Bone marrow (tissue), 2 donors: ENCODE results near the gene ETFA.
"Not testable (repeated sequence)": the region's sequence is repeated elsewhere in the genome, so short reads cannot be mapped to it uniquely, and the experiment has no call there.

Source experiments
- DNase-seq, 2 donors: peaks; one replicate each; lab custom pipeline; 2025; lab: John Stamatoyannopoulos, UW

The ETFA gene

DNA sequence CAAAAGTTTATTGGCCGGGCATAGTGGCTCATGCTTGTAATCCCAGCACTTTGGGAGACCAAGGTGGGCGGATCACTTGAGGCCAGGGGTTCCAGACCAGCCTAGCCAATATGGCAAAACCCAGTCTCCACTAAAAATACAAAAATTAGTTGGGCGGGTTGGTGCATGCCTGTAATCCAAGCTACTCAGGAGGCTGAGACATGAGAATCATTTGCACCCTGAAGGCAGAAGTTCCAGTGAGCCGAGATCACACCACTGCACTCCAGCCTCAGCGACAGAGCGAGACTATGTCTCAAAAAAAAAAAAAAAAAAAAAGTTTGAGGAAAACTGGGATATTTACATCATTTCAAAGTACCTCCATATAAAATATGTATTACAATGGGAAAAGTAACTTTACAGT, 40.4 kb downstream of the ETFA start:
- no peak for DNase-seq

DNA sequence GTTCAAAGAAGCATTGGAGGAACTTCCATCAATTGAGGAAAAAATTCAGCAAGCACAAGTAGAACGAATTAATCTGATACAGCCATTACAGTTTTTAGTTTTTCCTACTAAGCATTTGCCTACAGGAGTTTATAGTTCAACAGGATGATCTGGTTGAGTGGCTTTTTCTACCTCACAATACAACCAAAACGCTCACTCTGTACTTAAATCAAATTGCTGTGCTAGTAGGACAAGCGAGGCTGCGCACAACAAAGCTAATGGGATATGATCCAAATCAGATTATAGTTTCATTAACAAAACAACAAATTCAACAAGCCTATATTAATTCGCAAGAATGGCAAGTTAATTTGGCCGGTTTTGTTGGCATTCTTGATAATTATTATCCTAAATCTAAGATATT, 44.2 kb downstream of the ETFA start:
- DNase-seq, result no peak

GRCh38 chr15:76265769-76266168, 45.5 kb downstream of the ETFA start:
- DNase-seq, result not testable (repeated sequence)

GRCh38 chr15:76260246-76260938, 50.9 kb downstream of the ETFA start:
- DNase-seq, result no peak

DNA sequence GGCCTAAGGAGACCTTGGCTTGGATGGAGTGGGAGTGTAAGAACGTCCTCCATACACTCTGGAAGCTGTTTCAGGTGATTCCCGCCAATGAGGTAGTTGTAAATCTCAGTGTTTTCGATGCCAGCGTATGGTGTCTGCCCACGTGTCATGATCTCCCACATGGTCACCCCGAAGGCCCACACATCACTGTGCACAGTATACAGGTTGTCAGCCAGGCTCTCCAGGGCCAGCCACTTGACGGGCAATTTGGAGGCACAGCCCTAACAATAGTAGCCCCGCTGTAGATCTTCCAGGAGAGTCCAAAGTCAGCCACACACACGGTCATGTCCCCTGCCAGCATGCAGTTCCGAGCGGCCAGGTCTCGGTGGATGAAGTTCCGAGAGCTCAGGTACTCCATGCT, 51.9 kb downstream of the ETFA start:
- DNase-seq, result no peak

DNA sequence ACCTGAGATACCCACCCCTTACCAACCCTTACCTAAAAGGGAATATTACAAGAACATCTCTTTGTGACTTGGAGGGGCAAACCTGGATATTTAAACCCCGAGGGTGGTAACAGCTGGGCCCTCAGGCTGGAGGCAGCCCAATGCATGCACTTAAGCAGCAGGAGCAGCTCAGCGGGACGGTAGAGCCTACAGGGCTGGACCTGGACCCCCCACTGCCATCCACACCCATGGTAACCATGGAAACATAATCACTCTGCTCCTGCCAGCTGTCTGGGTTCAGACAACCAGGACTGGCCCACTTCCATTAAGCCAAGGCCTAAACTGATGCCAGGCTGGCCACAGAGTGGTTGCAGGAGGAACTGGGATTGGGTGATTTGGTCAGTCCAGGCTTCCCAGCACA, 52.8 kb downstream of the ETFA start:
- no peak for DNase-seq

GRCh38 chr15:76253691-76254473, 57.4 kb downstream of the ETFA start:
- no peak for DNase-seq

DNA sequence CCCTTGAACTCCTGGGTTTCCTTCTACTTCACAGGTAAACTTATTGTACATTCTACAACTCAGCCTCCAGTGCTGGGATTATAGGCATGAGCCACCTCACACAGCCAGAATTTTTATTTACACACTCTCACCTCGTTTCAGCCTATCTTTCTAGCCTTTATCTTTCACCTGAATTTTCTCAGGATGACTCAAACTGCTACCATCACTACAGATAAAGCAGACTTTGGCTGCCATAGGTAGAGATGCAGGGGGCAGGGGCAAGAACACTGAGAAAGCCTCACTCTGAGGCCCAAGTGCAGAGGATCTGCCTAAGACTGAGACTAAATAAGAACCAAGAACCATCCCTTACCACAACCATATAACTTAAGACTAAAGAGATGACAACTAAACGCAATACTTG, 59.0 kb downstream of the ETFA start:
- DNase-seq, result no peak

DNA sequence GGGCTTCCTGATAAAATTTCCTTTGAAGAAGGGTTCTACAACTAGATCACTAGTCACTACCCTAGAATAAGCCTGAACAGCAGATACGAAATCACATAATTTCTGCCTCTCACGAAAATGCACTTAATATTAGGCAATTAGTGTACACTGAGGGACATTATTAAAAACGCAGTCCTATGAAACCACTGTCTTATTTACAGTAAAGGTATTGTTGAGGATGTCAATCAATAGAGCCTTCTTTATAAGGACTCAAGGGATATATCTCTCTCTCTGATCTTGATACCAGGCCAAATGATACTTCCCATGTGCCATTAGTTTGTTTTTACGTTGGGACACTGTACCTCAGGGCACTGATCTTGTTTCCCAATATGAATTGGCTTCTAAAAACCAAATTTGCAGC, 59.6 kb downstream of the ETFA start:
- DNase-seq, result no peak

DNA sequence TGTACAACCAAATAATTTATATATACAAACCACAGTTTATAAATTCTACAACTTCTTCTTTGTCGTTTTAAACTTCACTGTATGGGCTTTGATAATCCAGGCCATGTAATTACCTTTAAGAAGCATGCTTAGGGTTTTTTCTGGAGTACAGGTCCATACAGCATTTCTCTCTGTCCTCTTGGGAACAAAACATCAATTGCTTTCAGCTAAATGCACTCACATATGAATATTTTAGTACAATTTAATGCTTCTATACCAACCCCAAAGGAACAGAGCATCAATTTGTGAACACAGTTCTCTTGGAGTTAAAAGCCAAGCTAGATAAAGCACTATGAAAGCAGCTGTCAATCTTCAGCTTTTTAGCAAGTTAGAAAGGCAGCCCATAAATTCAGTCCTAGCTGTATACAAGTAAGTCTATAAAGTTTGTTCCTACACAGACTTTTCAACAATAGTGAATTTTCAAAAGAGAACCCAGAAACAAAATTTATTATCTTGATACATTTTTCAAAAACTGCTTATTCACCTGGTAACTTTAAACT, 66.1 kb downstream of the ETFA start:
- no peak for DNase-seq

DNA sequence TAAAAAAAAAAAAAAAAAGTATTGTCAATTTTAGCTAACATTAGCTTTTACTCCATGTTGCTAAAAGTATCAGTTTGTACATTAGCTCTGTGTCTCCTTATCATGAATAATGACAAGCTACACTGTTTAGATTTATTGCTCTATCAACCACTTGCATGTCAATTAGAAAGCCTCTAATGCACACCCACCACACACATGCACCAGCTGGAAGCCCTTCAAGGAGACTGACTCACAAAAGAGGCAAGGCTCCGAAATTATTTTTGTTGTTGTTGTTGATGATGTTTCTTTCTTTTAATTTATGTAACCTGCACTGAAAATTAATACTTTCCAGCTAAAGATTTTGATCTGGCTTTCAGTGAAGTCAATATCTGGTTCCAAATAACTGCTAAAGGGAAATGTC, 71.5 kb downstream of the ETFA start:
- DNase-seq, result no peak

DNA sequence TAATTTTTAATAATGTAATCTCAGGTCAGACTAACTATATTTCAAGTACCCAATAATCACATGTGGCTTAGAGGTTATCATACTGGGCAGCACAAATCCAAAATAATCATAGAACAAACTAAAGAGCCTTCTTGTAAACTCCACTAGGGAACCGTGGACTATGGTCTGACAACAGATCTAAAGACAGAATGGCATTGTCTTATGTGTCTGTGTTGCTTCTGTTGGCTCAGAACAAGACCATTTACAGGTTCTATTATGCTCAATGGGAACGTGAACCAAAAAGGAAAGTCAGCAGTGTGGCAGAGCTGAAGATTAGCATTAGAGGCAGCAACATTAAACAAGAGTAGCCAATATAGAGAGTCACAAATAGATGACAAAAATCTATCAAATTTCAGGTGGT, 74.9 kb downstream of the ETFA start:
- no peak for DNase-seq

DNA sequence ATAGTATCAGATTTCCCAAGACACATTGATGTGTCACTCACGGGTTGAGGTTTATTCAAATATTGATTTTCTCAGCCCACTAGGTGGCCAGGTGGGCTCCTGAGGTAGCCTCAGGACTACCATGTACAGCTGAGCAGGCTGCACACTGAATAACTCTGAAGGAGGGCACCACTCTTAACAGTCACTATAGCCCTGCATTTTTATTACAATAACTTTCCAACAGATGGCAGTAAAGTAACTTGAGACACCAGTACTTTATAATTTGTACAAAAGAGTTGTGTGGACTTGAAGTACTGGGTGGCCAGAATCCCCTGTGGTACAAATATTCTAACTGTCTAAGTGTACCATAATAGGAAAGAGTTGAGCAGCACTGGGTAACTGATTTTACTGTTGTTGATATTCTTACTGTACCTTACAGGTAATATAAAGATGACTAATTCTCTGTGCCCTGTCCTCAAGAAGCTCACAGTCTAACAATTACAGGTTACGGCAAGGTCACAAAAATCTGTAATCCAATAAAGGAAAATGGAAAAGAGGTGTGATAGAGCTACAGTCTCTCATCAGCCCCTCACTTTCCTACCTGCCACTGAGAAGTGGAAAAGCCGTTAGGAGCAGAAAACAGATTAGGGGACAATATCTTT, 76.0 kb downstream of the ETFA start:
- peak in 1 of 2 donors; percentile 9 for DNase-seq

DNA sequence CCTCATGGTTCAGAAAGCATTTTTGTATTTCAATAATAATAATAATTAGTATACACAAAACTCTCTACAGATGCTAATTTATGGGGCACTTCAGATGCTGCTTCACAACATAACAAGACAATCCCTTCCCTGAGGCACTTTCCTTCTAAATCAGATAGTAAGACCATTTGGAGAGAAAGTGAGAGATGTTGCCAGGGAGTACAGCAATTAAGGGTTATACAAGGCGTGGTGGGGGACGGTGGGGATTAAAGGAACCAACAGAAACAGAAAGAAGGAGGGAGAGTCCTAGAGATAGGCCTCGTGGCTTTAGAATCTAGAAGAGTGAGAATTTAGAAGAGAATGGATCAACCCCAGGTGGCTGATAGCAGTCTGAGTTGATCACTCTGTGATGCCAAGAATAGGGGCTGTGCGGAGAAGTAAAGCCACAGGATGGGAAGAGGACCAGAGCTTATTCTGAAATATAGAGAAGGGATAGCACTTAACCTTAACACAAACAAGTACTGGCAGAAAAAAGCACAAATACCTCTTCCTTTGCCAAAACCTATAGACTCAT, 76.9 kb downstream of the ETFA start:
- no peak for DNase-seq

DNA sequence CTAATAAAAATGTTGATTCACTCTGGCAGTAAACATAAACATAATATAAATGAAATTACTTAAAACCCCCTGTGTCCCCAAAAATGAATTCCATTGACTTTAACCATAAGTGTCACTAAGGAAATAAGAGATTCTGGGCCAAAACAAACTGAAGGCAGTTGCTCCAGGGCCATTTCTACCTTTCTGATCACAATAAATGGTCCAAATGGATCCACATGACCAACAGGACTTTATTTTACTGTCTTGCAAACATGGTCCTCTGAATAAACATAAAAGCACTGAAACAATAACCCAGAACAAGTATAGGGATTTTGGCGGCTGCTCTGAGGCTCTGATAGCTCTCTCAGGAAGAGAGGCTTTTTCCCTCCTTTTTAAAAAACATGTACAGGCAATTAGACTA, 77.3 kb downstream of the ETFA start:
- DNase-seq, result no peak

GRCh38 chr15:76229266-76229665, 82.0 kb downstream of the ETFA start:
- no peak for DNase-seq

DNA sequence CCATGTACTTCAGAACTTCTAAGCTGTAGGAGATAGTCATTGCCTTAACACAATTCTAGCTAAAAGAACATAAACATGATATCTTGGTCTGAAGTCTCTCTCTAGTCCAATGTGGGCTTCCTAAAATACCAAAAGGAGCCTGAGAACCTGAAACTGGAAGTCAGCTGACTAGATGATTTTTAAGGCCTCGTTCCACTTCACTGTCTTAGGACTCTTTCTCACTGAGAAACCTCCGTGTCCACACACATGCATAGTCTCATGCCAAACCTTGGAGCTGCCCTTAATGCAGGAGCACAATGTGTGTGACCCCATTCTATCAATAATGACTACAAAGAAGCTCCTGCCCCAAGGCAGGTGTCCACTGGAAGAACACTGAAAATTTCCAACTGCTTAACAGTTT, 87.7 kb downstream of the ETFA start:
- no peak for DNase-seq

DNA sequence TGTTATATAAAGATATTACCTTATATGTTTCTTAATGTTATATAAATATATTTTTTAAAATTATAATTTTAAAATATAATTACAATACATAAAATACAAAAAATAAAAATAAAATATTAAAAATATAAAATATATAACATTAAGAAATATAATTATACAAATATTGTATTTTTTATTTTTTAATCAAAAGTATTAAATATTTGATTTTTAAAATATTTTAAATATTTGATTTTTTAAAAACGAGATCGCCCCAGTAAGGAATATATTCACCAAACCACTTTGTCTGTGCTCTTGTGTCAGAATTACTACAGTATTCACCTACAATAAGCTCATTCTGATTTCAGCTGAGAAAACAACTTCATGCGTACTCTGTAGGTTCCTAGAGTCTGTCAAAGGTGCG, 89.1 kb downstream of the ETFA start:
- no peak for DNase-seq

- no peak for DNase-seq
Observed at GRCh38 chr15:76221085-76221767, 90.0 kb downstream of the ETFA start.

DNA sequence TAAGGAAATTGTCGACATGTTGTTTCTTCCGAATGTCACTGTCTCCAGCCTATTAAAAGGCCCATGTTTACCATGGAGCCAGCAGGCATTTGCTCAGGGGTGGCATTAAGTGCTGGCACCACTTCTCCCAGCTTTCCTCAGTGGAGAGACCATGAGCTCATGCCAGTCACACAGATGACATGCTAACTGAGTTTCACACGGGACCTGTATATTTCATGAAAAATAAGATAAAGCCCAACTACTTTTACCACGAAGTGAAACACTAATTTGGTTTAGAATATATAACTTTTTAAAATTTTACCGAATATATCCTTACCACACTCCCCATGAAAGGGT, 93.4 kb downstream of the ETFA start:
- DNase-seq, result no peak

DNA sequence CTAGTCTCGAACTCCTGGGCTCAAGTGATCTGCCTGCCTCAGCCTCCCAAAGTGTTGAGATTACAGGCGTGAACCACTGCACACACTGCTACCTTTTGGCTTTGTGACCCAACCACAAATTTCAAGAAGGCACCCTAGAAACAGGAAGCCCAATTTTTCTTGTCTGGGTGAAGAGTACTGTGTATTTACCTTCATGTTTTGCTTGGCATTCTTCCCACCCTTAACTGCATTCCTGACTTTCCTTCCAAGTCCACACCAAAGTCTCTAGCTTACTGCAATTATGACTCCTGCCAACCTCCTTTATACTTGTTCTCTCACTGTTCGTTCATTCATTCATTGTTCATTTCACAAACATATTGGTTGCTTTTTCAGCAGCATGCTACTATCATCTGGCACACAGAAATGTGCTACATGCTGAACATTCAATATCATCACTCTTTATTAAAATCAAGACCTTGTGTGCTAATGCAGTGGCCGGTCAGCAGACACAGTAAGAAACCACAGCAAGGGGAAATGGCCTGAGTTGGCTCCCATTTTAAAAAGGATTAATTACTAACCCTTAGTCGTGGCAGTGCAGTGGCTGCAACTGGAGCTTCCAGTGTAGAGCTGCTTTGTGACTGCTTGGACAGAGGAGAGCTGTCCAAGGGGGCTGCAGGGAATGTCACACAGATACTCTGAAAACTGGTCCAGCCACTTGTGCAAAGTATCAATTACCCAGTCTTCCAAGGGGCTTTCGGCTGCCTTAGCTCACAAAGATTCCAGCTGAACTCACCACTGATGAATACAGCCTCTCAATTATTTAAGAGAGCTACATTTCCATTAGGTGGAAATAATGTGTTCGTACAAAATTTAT, 94.0 kb downstream of the ETFA start:
- DNase-seq, result no peak
